ENCODE results near the gene AHCTF1.

AHCTF1 gene

GRCh38 chr1:246790364-246790763 is 141.4 kb downstream of the AHCTF1 start:
- in situ Hi-C loops (cut with MboI; ENCODE audit: low pct_unique_long_range_greater_than_20kb, low sequenced_read_pairs): no loop called here
- DNase-seq: no peak

- in situ Hi-C loops (cut with MboI; ENCODE audit: low pct_unique_long_range_greater_than_20kb, low sequenced_read_pairs): no loop called here
Measured at GRCh38 chr1:246789454-246790339, 142.1 kb downstream of the AHCTF1 start.

More at GRCh38 chr1:246789454-246790339, 142.1 kb downstream of the AHCTF1 start:
- no peak for DNase-seq
